Thoracic aorta (tissue), 2 donors: Measurements from ENCODE around the gene UBAP2L. TPM values are rescaled to one million over a fixed set of nuclear protein-coding genes. Genes with fewer than 3 reads are reported as not detected.

Experiments
- ATAC-seq: fragments of 150-250 bp; one replicate; pipeline ENCODE4 v1.8.0; 2017; ENCODE audit warnings: low read depth; ENCODE audit not compliant: insufficient number of reproducible peaks, low FRiP score
- DNase-seq: peaks from one replicate; pipeline ENCODE4 v3.0.0-alpha.2; 2020; ENCODE audit warnings: low spot score
- H3K27ac ChIP-seq, 2 donors: fragments of 200-600 bp; sonication (generic); 1 replicate in 1 of 2; 2 replicates in 1 of 2; pipeline ENCODE4 v1.5.1; 2016; ENCODE audit warnings: mild to moderate bottlenecking in 2 of 2, moderate library complexity in 2 of 2
- H3K27me3 ChIP-seq: fragments of 200-600 bp; sonication (generic); replicated peaks from 2 replicates; pipeline ENCODE4 v1.6.0; 2016; ENCODE audit warnings: mild to moderate bottlenecking; ENCODE audit not compliant: insufficient read depth
- H3K36me3 ChIP-seq: fragments of 200-600 bp; sonication (generic); one replicate; pipeline ENCODE4 v1.5.1; 2016
- H3K4me1 ChIP-seq, 2 donors: fragments of 200-600 bp; sonication (generic); 1 replicate in 1 of 2; 2 replicates in 1 of 2; pipeline versions ENCODE4 v1.5.1 to v1.6.0; 2016; ENCODE audit warnings: low read depth in 2 of 2, mild to moderate bottlenecking in 1 of 2; ENCODE audit not compliant: control insufficient read depth in 1 of 2
- H3K4me3 ChIP-seq: fragments of 200-600 bp; sonication (generic); 2 replicates; pipeline ENCODE4 v1.5.1; 2016; ENCODE audit warnings: mild to moderate bottlenecking
- H3K9me3 ChIP-seq: fragments of 200-600 bp; sonication (generic); 2 replicates; pipeline ENCODE4 v1.5.1; 2016
- total RNA-seq, 2 donors: library from RNA; depleted of rRNA; stranded (reverse); fragments of >200 nt; gene quantifications; one replicate each; pipeline versions ENCODE4 v1.1.0 to v1.2.3, GENCODE V29; 2016
- TF ChIP-seq, protein P1 (sequence below): fragments of 200-600 bp; sonication (generic); IDR thresholded peaks from one replicate; pipeline ENCODE4 v1.5.1; 2019; ENCODE audit warnings: antibody characterized with exemption

The UBAP2L gene
- 100 to 1,000 TPM in 1 of 2 donors, 10 to 100 TPM in 1; 92.1 to 119 TPM for total RNA-seq

DNA sequence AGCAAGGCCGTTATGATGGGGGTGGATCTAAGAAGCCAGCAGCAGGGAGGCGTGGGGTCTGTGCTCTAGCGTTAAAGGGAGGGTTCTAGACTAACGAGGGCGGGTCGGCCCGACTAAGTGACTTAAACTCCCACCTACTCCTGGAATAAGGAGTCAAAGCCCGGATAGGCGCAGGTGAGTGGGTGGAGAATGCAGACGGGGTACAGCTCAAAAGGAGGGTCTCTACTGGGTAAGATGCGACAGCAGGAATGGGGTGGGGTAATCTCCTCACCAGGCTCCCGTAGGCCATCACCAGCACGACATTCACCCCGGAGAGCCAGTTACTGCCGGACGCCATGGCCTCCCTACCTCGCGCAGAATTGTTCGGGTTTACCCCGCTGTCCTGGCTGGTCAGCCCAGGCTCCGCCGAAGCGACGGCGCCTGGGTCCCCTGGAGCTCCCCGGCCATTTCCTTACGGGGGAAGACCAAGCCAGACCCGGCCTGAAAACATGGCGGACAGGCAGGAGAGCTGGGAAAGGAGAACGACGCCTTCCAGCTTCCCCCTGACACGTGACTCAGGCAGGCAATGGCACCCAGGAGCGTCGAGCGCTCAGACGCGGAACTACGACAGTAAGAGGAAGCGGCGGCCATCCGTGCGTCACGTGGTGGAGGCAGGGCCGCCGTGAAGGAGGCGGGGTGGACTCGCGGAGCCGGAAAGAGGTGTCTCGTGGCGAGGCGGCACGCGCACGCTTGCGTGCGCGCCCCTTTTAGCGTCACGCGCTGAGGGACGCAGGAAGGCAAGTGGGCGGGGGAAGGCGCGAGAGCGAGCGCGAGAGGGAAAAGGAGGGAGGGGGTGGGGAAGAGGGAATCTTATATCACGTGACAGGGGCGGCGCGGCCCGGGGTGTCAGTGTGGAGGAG is at the start of gene UBAP2L:
Gene UBAP2L, plus strand, starts transcription at position 885 of the 899 bp plus-strand sequence. CDS start 4,169 bp downstream, outside the sequence.
- TF ChIP-seq, protein P1, sequence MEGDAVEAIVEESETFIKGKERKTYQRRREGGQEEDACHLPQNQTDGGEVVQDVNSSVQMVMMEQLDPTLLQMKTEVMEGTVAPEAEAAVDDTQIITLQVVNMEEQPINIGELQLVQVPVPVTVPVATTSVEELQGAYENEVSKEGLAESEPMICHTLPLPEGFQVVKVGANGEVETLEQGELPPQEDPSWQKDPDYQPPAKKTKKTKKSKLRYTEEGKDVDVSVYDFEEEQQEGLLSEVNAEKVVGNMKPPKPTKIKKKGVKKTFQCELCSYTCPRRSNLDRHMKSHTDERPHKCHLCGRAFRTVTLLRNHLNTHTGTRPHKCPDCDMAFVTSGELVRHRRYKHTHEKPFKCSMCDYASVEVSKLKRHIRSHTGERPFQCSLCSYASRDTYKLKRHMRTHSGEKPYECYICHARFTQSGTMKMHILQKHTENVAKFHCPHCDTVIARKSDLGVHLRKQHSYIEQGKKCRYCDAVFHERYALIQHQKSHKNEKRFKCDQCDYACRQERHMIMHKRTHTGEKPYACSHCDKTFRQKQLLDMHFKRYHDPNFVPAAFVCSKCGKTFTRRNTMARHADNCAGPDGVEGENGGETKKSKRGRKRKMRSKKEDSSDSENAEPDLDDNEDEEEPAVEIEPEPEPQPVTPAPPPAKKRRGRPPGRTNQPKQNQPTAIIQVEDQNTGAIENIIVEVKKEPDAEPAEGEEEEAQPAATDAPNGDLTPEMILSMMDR = no peak
- peak within 1 kb of the TSS; percentile 97 to 99 for H3K27ac ChIP-seq
- H3K36me3 ChIP-seq = peaks cover 10% of the 10 kb centered on the region
- DNase-seq (peak; percentile 95), ATAC-seq (peak; percentile 95)
- peak within 1 kb of the TSS; percentile 97 for H3K4me3 ChIP-seq
- no peaks in the 10 kb centered on the region for H3K9me3 ChIP-seq
- peaks cover 24 to 62% of the 10 kb centered on the region in 2 donors for H3K4me1 ChIP-seq
- no peaks in the 10 kb centered on the region for H3K27me3 ChIP-seq

GRCh38 chr1:154171223-154171583 is 49.6 kb upstream of the UBAP2L start:
- Histone ChIP-seq H3K4me1 (peaks cover 0 to 3% of the 10 kb centered on the region in 2 donors), H3K27ac (no peak overlapping the region), H3K27me3 (no peaks in the 10 kb centered on the region), H3K4me3 (no peak overlapping the region), H3K9me3 (no peaks in the 10 kb centered on the region), H3K36me3 (peaks cover 72% of the 10 kb centered on the region)
- TF ChIP-seq, protein P1 = no peak
- no peak for DNase-seq
- no peak for ATAC-seq

GRCh38 chr1:154171880-154172279 is 48.9 kb upstream of the UBAP2L start:
- Histone ChIP-seq H3K27ac (no peak overlapping the region), H3K27me3 (no peaks in the 10 kb centered on the region), H3K36me3 (peaks cover 66% of the 10 kb centered on the region), H3K4me3 (no peak overlapping the region), H3K9me3 (no peaks in the 10 kb centered on the region), H3K4me1 (peaks cover 2 to 5% of the 10 kb centered on the region in 2 donors)
- TF ChIP-seq, protein P1 = no peak
- DNase-seq (no peak), ATAC-seq (no peak)

GRCh38 chr1:154174654-154175053 is 46.1 kb upstream of the UBAP2L start:
- H3K27me3 ChIP-seq = no peaks in the 10 kb centered on the region
- TF ChIP-seq, protein P1 = no peak
- peaks cover 40% of the 10 kb centered on the region for H3K36me3 ChIP-seq
- H3K4me1 ChIP-seq = peaks cover 29 to 30% of the 10 kb centered on the region in 2 donors
- no peak overlapping the region for H3K4me3 ChIP-seq
- no peak for DNase-seq
- H3K27ac ChIP-seq = no peak overlapping the region
- no peak for ATAC-seq
- no peaks in the 10 kb centered on the region for H3K9me3 ChIP-seq

GRCh38 chr1:154176337-154176736 is 44.4 kb upstream of the UBAP2L start:
- H3K9me3 ChIP-seq = no peaks in the 10 kb centered on the region
- no peak overlapping the region for H3K27ac ChIP-seq
- ATAC-seq (no peak), DNase-seq (no peak)
- H3K4me3 ChIP-seq = no peak overlapping the region
- H3K36me3 ChIP-seq = peaks cover 24% of the 10 kb centered on the region
- H3K4me1 ChIP-seq = peaks cover 42 to 47% of the 10 kb centered on the region in 2 donors
- TF ChIP-seq, protein P1 = no peak
- H3K27me3 ChIP-seq = no peaks in the 10 kb centered on the region
